Central memory CD8-positive, alpha-beta T cell (primary cell): Measurements from ENCODE around the gene PRKN.

ENCODE experiments used
- ATAC-seq: fragments of 150-1000 bp; cut with Tn5 transposase; replicated peaks from 2 replicates; pipeline ENCODE4 v1.10.0; 2022; ENCODE audit warnings: mild to moderate bottlenecking, moderate FRiP score, moderate number of reproducible peaks; ENCODE audit not compliant: poor library complexity, severe bottlenecking; ENCODE audit errors: extremely low read depth
- DNase-seq, 2 donors: peaks; one replicate each; pipeline ENCODE4 v3.0.0; 2021; ENCODE audit warnings: low spot score in 2 of 2
- H3K27ac Mint-ChIP-seq: one replicate; pipeline ENCODE4 v1.8.0; 2022; ENCODE audit warnings: low read depth, mild to moderate bottlenecking, moderate library complexity, mixed read lengths
- H3K27me3 Mint-ChIP-seq: one replicate; pipeline ENCODE4 v1.8.0; 2022; ENCODE audit warnings: mixed read lengths
- H3K36me3 Mint-ChIP-seq: one replicate; pipeline ENCODE4 v1.8.0; 2022; ENCODE audit warnings: mild to moderate bottlenecking, moderate library complexity, mixed read lengths; ENCODE audit not compliant: insufficient read depth
- H3K4me1 Mint-ChIP-seq: one replicate; pipeline ENCODE4 v1.8.0; 2022; ENCODE audit warnings: mixed read lengths
- H3K4me3 Mint-ChIP-seq: one replicate; pipeline ENCODE4 v1.8.0; 2022; ENCODE audit warnings: mild to moderate bottlenecking, moderate library complexity, mixed read lengths
- H3K9me3 Mint-ChIP-seq: one replicate; pipeline ENCODE4 v1.8.0; 2022; ENCODE audit warnings: mixed read lengths

Gene PRKN

GRCh38 chr6:161745594-161746141, 981.9 kb downstream of the PRKN start:
- H3K27me3 Mint-ChIP-seq: no peaks in the 10 kb centered on the region
- H3K36me3 Mint-ChIP-seq: peaks cover 1% of the 10 kb centered on the region
- H3K4me3 Mint-ChIP-seq: no peak overlapping the region
- DNase-seq (no peak), ATAC-seq (no peak)
- no peaks in the 10 kb centered on the region for H3K4me1 Mint-ChIP-seq
- H3K27ac Mint-ChIP-seq: no peak overlapping the region
- H3K9me3 Mint-ChIP-seq: no peaks in the 10 kb centered on the region

- Mint-ChIP-seq H3K36me3 (peaks cover 1% of the 10 kb centered on the region), H3K4me3 (no peak overlapping the region), H3K27me3 (no peaks in the 10 kb centered on the region), H3K9me3 (no peaks in the 10 kb centered on the region), H3K4me1 (no peaks in the 10 kb centered on the region), H3K27ac (no peak overlapping the region)
- ATAC-seq: no peak
- DNase-seq: no peak
These were observed 982.4 kb downstream of the PRKN start for GRCh38 chr6:161745128-161745527.

- H3K27me3 Mint-ChIP-seq: no peaks in the 10 kb centered on the region
- H3K27ac Mint-ChIP-seq: no peak overlapping the region
- peaks cover 1% of the 10 kb centered on the region for H3K36me3 Mint-ChIP-seq
- ATAC-seq: no peak
- no peak for DNase-seq
- H3K9me3 Mint-ChIP-seq: no peaks in the 10 kb centered on the region
- H3K4me1 Mint-ChIP-seq: no peaks in the 10 kb centered on the region
- no peak overlapping the region for H3K4me3 Mint-ChIP-seq
These were observed 983.1 kb downstream of the PRKN start for GRCh38 chr6:161744211-161745067.

GRCh38 chr6:161743509-161744178, 983.9 kb downstream of the PRKN start:
- Mint-ChIP-seq H3K27ac (no peak overlapping the region), H3K9me3 (no peaks in the 10 kb centered on the region), H3K27me3 (no peaks in the 10 kb centered on the region), H3K36me3 (peaks cover 1% of the 10 kb centered on the region), H3K4me1 (no peaks in the 10 kb centered on the region), H3K4me3 (no peak overlapping the region)
- no peak for DNase-seq
- no peak for ATAC-seq

GRCh38 chr6:161740486-161740885, 987.1 kb downstream of the PRKN start:
- Mint-ChIP-seq H3K4me3 (no peak overlapping the region), H3K27me3 (peaks cover 8% of the 10 kb centered on the region), H3K27ac (no peak overlapping the region), H3K36me3 (peaks cover 1% of the 10 kb centered on the region), H3K4me1 (no peaks in the 10 kb centered on the region), H3K9me3 (no peaks in the 10 kb centered on the region)
- ATAC-seq: no peak
- no peak for DNase-seq

- no peak overlapping the region for H3K27ac Mint-ChIP-seq
- DNase-seq: no peak
- H3K27me3 Mint-ChIP-seq: peaks cover 15% of the 10 kb centered on the region
- H3K4me1 Mint-ChIP-seq: no peaks in the 10 kb centered on the region
- no peak for ATAC-seq
- H3K4me3 Mint-ChIP-seq: no peak overlapping the region
- H3K9me3 Mint-ChIP-seq: no peaks in the 10 kb centered on the region
- no peaks in the 10 kb centered on the region for H3K36me3 Mint-ChIP-seq
These were observed 990.7 kb downstream of the PRKN start for GRCh38 chr6:161736781-161737292.

GRCh38 chr6:161736326-161736725, 991.2 kb downstream of the PRKN start:
- Mint-ChIP-seq H3K9me3 (peaks cover under 1% of the 10 kb centered on the region), H3K4me3 (no peak overlapping the region), H3K36me3 (no peaks in the 10 kb centered on the region), H3K4me1 (no peaks in the 10 kb centered on the region), H3K27me3 (peaks cover 15% of the 10 kb centered on the region), H3K27ac (no peak overlapping the region)
- DNase-seq (no peak), ATAC-seq (no peak)

GRCh38 chr6:161732594-161732993, 995.0 kb downstream of the PRKN start:
- H3K9me3 Mint-ChIP-seq: peaks cover 17% of the 10 kb centered on the region
- no peaks in the 10 kb centered on the region for H3K4me1 Mint-ChIP-seq
- H3K27ac Mint-ChIP-seq: no peak overlapping the region
- H3K27me3 Mint-ChIP-seq: peaks cover 15% of the 10 kb centered on the region
- no peaks in the 10 kb centered on the region for H3K36me3 Mint-ChIP-seq
- no peak overlapping the region for H3K4me3 Mint-ChIP-seq
- no peak for ATAC-seq
- DNase-seq: no peak

GRCh38 chr6:161727083-161727833, 1000.3 kb downstream of the PRKN start:
- Mint-ChIP-seq H3K9me3 (peaks cover 17% of the 10 kb centered on the region), H3K27me3 (no peaks in the 10 kb centered on the region), H3K27ac (no peak overlapping the region), H3K4me1 (no peaks in the 10 kb centered on the region), H3K4me3 (no peak overlapping the region), H3K36me3 (no peaks in the 10 kb centered on the region)
- ATAC-seq (no peak), DNase-seq (no peak)

GRCh38 chr6:161722394-161722793, 1005.2 kb downstream of the PRKN start:
- no peak for DNase-seq
- Mint-ChIP-seq H3K4me1 (no peaks in the 10 kb centered on the region), H3K27ac (no peak overlapping the region), H3K36me3 (no peaks in the 10 kb centered on the region), H3K9me3 (no peaks in the 10 kb centered on the region), H3K4me3 (no peak overlapping the region), H3K27me3 (no peaks in the 10 kb centered on the region)
- ATAC-seq: no peak

- ATAC-seq (no peak), DNase-seq (no peak)
- H3K27ac Mint-ChIP-seq: no peak overlapping the region
- no peaks in the 10 kb centered on the region for H3K36me3 Mint-ChIP-seq
- H3K9me3 Mint-ChIP-seq: no peaks in the 10 kb centered on the region
- no peak overlapping the region for H3K4me3 Mint-ChIP-seq
- H3K4me1 Mint-ChIP-seq: no peaks in the 10 kb centered on the region
- no peaks in the 10 kb centered on the region for H3K27me3 Mint-ChIP-seq
These were observed 1006.1 kb downstream of the PRKN start for GRCh38 chr6:161721511-161721910.

- DNase-seq: no peak
- Mint-ChIP-seq H3K9me3 (peaks cover 6% of the 10 kb centered on the region), H3K36me3 (peaks cover 1% of the 10 kb centered on the region), H3K27ac (no peak overlapping the region), H3K4me1 (no peaks in the 10 kb centered on the region), H3K27me3 (no peaks in the 10 kb centered on the region), H3K4me3 (no peak overlapping the region)
- ATAC-seq: no peak
These were observed 1011.4 kb downstream of the PRKN start for GRCh38 chr6:161716176-161716575.
